Stimulated activated CD8-positive, alpha-beta memory T cell treated with anti-CD3 and anti-CD28 coated beads, Interleukin-4, amount 100 ng/mL, for 4 hours (primary cell): ENCODE data around the gene COL5A1.

Experiments used
- DNase-seq, 2 donors: peaks; one replicate each; pipeline ENCODE4 v3.0.0-alpha.2; 2020; ENCODE audit warnings: low read depth in 2 of 2, low spot score in 1 of 2

COL5A1 gene

DNA sequence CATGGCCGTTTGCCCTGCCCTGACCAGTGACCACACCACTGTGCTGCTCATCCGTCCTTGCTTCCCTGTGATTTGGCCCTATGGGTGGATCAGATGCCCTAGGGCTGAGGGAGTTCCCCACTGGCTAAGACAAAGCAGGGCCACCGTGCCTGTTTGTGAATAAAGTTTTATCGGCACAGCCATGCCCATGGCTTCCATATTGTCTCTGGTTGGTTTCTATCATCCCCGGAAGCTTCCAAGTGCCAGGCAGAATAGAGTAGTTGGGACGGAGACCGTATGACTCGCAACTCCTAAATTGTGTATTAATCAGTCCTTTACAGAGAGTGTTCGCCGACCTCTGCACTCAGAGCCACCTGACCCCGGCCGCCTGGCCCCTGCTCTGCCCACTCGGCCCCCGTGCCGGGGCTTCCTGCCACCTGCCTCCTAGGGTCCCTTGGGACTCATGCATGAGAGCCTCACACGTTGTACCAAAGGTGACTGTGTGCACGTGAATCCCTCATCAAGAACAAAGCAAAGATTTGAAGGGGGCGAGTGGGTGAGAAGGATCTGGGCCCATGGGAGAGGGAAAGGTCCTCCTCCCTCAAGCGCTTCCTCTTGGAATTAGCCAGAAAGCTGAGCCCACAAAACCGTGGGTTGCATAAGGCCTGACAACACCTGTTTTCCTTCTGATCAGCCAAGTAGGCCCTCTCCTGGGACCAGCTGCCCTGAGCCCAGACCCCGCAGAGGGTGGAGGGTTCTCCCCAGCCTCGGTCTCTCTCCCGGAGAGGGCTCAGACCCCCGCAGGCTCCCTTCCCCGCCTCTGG lies 227.3 kb downstream of the COL5A1 start:
- DNase-seq = no peak

DNA sequence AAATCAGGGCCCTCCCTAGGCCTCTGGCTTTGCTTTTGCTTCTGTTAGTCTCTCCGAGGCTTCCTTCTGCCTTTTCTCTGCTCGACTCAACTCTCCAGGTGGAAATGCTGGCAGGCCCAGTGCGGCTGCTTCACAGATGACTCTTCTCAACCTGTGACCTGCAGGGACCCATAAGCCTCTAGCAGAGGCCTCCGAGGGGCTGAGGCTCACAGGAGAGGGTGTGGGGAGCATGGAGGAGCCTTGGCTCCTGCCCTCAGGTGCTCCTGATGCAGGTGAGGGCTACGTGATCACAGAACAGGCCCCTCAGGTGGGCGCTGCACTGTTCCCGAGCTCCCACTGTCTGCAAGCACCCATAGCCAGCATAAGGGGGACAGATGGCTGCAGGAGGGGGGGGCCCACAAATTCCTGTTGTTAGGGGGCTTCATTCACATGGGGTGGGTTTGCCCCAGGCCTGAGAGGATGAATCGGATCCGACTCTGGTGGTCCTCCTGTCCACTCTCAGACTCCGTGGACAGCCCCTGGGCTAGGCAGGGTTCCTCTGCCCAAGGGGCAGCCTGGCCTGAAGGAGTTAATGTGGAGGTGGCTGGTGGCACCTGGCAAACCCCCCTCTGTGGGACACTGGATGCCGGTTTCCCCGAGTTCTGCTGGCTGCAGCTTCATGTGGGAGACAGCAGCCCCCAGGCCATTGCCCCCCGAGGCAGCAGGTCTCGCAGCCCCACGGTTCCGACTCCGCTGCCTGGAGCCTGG lies 228.1 kb downstream of the COL5A1 start:
- DNase-seq = no peak

DNA sequence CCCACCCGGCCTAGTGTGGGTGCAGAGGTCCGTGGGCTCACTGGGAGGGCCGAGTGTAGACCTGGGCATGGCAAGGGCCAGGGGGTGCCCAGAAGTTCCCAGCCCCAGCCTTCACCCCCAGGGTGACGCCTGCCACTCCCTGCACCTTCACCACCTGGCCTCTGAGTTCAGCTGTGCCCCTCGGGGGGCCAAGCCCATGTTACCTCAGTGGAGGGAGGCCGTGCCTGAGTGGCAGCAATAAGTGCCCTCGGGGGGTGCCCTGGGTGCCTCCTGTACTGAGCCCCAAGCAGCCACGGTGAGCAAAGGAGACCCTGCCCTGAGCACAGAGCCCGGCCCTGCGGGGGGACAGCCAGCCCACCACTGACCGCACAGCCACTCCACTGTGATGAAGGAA lies 228.7 kb downstream of the COL5A1 start:
- no peak for DNase-seq

DNA sequence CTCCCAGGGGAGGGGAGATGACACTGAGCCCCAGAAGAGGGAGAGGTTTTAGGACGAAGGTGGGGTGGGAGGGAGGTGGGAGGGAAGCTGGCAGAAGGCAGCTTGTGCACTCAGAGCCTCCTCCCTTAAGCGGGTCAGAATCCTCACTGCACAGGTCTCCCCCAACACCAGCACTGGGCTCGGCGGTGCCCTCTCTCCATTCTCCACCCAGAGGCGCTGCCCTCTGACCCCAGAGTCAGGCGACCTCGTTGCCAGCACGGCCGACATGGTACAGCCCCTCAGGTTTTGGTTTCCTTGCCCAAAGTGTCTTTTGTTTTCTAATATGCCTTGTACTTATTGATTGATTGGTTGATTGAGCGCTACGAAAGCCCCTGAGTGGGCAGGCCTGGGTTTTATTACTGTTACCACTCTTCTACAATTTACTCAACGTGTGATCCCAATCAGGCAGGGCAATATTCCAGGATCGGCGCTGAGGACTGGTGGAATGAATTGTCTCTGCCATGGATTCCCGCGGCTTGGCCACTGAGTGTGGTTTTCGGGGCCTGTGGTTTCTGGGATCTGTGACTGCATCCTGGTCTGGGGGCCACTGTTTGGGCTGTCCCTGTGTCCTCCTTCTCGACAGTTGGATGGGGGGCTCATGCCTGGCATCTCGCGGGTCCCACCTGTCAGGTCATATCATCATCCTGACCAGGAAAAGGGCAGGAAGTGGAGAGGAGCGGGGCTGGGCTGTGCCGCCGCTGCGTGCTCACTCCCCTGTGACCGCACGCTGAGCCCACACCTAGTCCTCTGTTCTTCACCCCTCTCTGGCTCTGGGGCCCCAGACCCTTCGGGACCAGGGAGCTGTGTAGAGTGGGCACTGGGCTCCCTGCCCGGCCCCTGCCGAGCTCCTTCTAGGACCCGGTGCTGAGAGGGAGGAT lies 229.4 kb downstream of the COL5A1 start:
- DNase-seq = no peak

DNA sequence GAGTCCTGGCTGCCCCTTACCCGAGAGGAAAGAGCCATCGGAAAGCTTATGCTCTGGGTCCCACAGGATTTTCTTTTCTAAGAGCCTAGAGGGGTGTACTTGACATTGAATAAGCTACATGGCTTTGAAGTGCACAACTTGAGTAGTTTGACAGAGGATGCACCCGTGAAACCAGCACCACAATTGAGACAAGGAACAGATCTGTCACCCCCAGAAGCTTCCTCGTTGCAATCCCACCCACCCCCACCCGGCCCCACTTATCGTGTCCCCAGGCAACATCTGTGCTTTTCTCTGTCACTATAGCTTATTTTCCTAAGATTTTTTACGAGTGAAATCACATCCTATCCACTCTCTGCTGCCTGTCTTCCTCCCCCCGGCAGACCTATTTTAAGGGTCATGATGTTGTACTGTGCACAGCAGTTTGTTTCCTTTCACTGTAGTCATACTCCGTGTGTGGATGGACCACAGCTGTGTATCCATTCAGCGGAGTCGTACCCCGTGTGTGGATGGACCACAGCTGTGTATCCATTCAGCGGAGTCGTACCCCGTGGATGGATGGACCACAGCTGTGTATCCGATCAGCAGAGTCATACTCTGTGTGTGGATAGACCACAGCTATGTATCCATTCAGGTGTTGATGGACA lies 230.2 kb downstream of the COL5A1 start:
- no peak for DNase-seq

DNA sequence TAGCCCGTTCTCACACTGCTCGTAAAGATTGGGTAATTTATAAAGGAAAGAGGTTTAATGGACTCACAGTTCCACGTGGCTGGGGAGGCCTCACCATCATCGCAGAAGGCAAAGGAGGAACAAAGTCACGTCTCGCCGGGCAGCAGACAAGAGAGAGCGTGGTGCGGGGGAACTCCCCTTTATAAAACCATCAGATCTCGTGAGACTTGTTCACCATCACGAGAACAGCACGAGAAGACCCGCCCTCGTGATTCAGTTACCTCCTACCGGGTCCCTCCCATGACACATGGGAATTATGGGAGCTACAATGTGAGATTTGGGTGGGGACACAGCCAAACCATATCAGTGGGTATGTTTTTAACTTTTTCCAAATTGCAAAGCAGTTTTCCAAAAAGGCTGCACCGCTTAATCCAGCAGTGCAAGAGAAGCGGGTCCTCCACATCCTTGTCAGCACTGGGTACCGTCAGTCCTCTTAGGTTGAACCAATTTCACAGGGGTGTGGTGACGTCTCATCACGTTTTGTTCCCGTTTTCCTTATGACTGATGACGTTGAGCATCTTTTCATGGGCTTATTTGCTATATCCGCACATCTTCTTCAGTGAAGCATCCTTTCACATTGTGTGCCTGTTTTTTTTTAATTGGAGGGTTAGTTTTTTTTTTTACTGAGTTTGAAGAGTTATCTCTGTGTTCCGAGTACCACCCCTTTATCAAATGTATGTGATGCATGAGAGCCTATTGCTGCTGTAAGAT lies 231.1 kb downstream of the COL5A1 start:
- no peak for DNase-seq

DNA sequence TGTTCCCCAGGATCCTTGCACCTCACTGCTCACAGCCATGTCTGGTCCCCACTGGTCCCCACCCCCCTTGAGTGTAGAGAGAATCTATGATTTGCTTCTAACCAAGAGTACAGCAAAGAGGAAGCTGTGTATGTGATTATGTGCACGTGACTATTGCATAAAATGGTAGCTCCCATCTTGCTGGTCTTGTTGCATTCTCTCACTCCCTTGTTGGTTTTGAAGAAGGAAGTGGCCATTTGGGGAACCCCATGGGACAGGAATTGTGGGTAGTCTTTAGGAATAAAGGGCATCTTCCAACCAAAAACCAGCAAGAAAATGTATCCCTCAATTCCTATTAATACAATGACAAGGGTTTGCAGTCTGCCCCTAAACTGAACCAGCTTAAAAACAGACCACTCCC lies 233.8 kb downstream of the COL5A1 start:
- DNase-seq = no peak

DNA sequence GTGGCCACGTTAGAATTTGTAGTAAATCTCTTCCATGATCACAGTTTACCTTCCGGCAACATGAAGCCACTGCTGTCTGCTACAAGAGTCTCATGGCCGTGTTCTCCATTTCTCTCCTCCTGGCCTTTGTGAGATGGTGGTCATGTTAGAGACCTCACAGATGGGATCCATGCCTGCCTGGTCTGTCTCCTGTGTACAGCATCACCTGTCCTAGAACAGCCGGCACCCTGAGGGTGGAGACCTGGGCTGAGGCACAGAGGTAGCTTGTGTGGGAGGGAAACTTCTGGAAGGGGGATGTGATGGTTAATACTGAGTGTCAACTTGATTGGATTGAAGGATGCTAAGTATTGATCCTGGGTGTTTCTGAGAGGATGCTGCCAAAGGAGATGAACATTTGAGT lies 235.9 kb downstream of the COL5A1 start:
- DNase-seq = no peak

DNA sequence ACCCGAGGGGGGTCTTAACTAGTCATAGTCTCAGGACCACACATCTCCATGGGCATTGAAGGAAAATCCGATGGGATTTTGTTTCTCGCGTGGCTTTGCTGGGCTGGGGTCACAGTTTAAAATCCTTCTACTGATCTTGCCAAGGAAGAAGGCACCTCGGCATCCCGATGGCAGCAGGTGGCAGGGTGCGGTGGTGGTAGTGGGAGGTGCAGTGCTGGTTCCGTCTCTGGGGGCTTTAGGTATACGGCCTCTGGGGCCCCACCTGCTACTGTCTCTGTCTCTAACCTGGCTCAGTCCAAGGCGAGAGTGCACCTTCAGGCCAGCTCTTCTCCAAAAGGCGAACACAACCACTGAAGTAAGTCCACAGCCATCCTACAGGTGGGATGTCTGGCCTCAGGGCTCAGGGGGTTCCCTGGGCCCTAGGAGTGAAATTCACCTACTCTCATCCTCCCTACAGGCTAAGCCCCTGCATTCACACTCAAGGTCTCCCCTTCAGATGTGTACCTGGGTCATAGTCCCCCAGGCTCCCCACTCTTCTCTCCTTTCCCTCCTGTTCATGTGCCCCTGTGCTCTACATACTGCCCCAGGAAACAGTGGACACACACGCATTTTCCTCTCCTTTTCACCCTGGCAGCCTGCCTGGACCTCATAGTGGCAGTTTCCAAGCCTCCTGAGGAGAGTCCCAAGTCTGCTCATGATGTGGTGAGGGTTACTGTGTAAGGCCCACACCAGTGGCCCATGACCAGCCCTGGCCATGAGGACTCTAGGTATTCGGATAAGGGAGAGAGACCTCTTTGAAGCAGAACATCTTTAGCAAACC lies 238.3 kb downstream of the COL5A1 start:
- no peak for DNase-seq

DNA sequence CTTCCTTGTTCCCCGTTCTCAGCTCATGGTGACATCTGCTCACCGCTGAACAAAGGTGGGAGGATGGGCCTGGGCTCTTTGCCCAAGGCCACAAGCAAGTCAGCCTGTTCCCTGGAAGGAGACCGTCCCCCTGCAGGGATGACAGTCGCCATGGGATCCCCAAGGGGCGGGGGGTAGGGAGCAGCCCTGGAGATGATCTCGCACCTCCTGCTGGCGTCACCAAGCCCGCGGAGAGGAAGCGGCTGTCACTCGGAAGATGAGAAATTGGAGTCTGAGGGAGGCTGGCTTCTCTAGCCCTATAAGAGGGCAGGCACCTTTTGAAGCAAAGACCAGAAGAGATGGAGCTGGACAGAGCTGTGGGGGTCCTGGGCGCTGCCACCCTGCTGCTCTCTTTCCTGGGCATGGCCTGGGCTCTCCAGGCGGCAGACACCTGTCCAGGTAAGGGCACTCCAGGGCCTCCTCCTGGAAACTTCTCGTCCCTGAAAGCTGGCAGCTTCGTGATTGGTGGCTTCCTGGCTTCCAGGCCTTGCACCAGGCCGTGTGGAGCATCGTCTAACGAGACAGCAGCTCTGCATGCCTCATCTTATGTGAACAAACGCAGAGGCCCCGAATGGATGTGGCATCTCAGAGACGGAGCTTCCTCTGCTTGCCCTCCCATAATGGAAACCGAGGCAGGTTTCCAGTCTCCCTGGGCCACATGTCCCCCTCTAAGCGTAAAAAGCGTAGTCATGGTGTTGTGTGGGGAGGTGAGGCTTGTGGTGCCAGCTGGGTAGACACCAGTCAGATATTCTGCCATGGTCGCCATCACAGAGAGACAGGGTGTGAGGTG lies 239.1 kb downstream of the COL5A1 start, which contains the start of gene FCN2:
Gene FCN2, plus strand, starts transcription at position 327 of the 829 bp plus-strand sequence. Its CDS starts 12 bp downstream, at position 339.
- no peak for DNase-seq

DNA sequence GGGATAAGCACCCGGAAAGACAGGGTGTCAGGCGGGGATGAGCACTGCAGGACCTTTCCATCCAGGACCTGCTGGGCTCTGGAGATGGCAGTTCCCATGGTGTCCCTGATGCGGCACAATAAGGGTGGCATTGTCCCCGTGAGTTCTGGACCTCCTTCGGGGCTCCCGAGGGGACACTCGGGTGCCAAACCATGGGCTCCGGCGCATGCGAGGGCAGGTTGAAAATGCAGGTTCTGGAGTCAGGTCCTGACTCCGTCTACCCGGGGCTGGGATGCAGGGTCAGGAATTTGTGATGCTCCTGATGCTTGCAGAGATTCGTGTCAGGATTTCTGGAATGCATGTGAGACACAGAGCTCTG lies 239.7 kb downstream of the COL5A1 start:
- DNase-seq = no peak

DNA sequence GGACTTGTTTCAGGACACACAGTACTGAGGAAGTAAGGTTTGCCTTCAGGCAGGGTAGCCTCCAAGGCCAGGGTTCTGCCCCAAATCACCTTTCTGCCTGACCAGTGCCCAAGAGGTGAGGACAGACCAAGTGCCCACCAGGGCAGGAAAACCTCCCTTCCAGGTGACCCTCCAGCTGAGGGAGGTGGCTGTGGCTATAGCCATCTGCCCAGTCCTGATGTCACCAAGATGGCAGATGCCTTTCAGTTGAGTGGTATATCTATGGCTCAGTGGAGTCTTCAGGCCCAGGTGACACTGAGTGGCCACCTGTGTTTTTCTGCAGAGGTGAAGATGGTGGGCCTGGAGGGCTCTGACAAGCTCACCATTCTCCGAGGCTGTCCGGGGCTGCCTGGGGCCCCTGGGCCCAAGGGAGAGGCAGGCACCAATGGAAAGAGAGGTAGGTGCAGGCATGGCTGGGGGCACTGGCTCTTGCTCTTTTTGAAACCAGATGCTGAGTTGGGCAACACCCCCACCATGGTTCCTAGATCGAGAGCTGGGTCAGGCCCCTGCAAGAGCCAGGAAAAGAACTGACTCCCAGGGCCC lies 240.7 kb downstream of the COL5A1 start:
- no peak for DNase-seq

DNA sequence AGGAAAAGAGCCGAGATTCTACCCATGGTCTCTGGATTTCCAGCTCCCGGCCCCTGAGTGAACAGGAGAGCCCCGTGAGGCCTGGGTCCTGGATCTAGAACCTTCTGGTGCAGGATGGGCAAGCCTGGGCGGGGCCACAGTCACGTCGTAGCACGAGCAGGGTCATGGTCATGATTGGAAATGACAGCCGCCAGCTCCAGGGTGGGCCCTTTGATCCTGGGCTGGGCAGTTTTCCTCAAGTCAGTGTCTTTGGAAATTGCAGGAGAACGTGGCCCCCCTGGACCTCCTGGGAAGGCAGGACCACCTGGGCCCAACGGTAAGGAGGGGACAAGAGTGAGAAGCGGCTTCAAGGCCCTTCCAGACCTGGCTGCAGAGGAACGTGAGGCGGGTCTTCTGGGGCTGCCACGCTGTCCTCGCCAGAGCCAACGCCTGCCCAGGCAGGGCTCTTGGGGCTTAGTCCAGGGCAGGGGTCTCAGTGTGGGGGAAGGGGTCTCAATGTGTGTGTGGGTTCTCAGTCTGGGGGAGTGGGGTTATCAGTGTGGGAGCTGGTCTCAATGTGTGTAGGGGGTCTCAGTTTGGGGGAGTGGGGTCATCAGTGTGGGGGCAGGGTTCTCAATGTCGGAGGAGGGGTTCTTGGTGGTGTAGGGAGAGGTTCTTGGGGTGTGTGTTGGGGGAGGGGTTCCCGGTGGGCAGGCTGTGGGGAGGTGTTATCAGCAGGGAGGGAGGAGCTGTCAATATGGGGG lies 241.6 kb downstream of the COL5A1 start:
- no peak for DNase-seq

DNA sequence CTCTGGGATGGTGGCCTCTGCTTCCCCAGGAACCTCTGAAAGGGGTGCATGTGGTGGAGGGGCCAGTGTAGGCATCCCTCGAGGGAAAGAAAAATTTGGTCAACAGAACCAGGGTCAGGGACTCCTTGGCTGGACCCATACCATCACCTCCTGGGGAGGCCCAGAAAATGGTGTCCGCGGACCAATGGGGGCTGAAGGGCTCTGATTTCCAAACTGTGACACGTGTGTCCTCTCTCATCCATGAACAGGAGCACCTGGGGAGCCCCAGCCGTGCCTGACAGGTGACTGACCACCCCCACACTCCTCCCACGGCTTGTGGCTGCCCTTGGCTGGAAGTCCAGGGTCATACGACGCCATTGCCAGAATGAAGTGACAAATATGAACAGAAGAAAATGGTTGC lies 242.9 kb downstream of the COL5A1 start:
- DNase-seq = no peak

DNA sequence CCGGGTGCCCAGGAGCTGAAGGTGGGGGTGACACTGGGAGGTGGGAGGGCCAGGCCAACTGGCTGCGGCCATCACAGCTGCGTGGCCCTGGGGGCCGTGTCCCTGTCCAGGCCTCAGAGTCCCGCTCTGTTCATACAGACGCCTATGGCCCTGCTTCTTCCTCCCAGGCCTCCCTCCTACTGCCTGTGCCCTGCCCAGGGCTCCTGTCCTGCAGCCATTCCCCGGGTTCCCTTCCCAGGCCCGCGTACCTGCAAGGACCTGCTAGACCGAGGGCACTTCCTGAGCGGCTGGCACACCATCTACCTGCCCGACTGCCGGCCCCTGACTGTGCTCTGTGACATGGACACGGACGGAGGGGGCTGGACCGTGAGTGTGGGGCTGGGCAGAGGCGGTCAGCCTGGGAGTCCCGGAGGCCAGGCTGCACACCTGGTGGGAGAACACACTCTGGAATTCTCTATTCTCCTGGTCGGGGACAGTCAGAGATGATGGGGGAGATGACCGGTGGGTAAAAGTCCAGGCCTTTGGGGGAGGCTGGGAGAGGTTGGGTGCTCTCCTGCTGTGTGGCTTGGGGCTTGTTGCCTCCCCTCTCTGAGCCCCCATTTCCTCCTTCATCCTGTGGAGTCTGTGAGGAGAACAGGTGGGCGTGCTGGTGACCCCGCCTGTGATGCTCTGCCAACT lies 243.5 kb downstream of the COL5A1 start:
- DNase-seq = no peak

DNA sequence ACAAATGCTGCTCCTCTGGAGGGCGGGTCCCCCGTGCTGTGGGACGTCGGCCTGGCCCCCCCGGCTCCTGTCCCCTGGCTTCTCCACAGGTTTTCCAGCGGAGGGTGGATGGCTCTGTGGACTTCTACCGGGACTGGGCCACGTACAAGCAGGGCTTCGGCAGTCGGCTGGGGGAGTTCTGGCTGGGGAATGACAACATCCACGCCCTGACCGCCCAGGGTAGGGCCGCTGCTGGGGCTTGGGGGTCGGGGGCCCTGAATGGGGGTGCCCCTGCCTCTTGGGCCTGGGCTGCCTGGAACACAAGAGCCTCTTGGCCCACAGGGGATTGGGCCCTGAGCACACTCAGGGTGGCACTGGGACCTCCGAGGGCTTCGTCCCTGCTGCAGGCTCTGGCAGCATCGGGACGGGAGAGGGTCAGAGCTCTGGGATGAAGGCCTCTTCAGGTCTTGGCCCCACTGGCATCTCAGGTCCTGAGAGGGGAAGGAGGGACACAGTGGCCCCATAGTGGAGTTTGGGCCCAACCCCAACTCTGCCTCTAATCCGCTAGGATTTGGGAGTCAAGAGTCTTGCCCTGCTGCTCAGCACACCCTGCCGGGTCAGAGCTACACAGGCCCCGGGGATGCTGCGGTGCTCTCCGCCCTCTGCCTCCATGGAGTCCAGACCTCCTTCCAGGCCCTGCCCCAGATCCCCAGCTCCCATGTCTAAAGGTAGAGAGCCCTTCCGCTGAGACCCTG lies 244.2 kb downstream of the COL5A1 start:
- DNase-seq = no peak
